ES-I3 (cell line): ENCODE data around the gene SPIN2B.
"Not testable (repeated sequence)": the region's sequence is repeated elsewhere in the genome, so short reads cannot be mapped to it uniquely, and the experiment has no call there.

Experiments used
- H3K36me3 ChIP-seq: 2 replicates; pipeline ENCODE4 v1.6.1; 2013; ENCODE audit warnings: mild to moderate bottlenecking, low read length, control low read depth, moderate library complexity; ENCODE audit not compliant: insufficient read depth
- H3K4me1 ChIP-seq: 2 replicates; pipeline ENCODE4 v1.6.1; 2013; ENCODE audit warnings: mild to moderate bottlenecking, control low read depth, low read length; ENCODE audit not compliant: insufficient read depth
- H3K9ac ChIP-seq: 2 replicates; pipeline ENCODE4 v1.6.1; 2013; ENCODE audit warnings: low read depth, mild to moderate bottlenecking, low read length, moderate library complexity
- H3K9me3 ChIP-seq: 2 replicates; pipeline ENCODE4 v1.6.1; 2013; ENCODE audit warnings: mild to moderate bottlenecking, low read length, moderate library complexity; ENCODE audit not compliant: control insufficient read depth, insufficient read depth

SPIN2B gene

GRCh38 chrX:57119416-57119815, 1.9 kb downstream of the SPIN2B start:
- Histone ChIP-seq H3K9ac (no peak overlapping the region), H3K36me3 (peaks cover 10% of the 10 kb centered on the region), H3K4me1 (no peaks in the 10 kb centered on the region), H3K9me3 (no peaks in the 10 kb centered on the region)

GRCh38 chrX:57117566-57117965, 3.8 kb downstream of the SPIN2B start:
- not testable (repeated sequence) for H3K9me3 ChIP-seq, H3K4me1 ChIP-seq
- H3K36me3 ChIP-seq: peaks cover 15% of the 10 kb centered on the region

DNA sequence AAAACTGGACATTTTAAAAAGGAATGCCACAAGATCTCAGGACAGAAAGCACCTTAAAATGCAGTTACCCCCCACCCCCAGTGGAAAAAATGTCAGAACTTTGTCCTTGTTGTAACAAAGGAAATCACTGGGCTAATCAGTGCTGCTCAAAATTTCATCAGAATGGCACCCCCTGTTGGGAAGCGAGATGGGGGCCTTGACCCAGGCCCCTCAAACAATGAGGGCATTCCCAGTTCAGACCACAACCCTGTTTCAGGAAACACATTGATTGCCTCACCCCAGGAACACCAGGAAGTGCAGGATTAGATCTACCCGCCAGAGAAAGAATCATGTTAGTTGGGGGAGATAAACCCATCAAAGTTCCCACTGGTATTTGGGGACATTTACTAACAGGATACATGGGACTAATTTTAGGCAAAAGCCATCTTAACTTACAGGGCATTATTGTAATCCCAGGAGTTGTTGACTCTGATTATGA, 16.4 kb downstream of the SPIN2B start:
- H3K36me3 ChIP-seq: peaks cover 2% of the 10 kb centered on the region; the same call in 1 of the 2 replicates
- no peaks in the 10 kb centered on the region for H3K4me1 ChIP-seq
- H3K9ac ChIP-seq: no peak overlapping the region
- H3K9me3 ChIP-seq: no peaks in the 10 kb centered on the region; the same call in 1 of the 2 replicates

More at GRCh38 chrX:57117566-57117965, 3.8 kb downstream of the SPIN2B start:
- H3K9ac ChIP-seq: not testable (repeated sequence)

- Histone ChIP-seq H3K9me3 (no peaks in the 10 kb centered on the region; the same call in none of the 2 replicates), H3K36me3 (peaks cover 2% of the 10 kb centered on the region; the same call in 1 of the 2 replicates), H3K9ac (no peak overlapping the region), H3K4me1 (no peaks in the 10 kb centered on the region)
Observed at GRCh38 chrX:57104406-57104805, 16.9 kb downstream of the SPIN2B start.

DNA sequence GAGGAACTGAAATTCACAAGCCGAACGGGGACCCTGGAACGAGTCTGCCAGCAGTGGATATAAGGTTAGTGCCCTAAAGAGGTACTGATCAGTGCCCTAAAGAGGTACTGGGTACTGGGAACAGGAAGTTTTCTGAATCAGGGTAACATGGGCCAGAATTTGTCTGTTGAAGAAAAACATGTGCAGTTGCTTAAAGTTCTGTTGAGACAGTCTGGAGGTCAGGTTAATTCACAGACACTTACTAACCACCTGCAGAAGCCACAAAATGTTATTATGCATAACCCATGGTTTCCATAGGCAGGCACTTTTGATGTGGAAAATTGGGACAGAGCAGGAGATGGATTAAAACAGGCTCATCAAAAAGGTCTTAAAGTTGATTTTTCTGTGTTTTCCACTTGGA, 17.9 kb downstream of the SPIN2B start:
- H3K9me3 ChIP-seq: no peaks in the 10 kb centered on the region; the same call in none of the 2 replicates
- no peaks in the 10 kb centered on the region for H3K4me1 ChIP-seq
- H3K36me3 ChIP-seq: no peaks in the 10 kb centered on the region; the same call in 1 of the 2 replicates
- no peak overlapping the region for H3K9ac ChIP-seq

DNA sequence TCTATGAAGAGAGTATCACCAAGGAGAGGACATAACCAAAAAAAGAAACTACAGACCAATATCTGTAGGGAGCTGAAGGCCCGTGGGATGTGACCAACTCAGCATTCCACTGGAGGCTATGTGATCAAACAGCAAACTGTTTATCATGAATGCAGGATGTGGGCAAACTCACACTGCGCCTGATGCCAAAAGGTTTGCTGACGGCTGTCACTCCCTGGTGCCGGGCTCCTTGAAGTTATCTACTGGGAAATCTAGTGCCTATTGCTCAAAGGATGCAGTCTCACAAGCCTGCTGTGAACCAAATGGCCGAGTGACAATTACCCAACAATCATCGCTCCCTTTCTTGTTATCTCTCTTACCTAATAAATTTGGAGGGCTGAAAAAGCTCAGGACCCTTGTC, 18.4 kb downstream of the SPIN2B start:
- H3K36me3 ChIP-seq, H3K4me1 ChIP-seq, H3K9me3 ChIP-seq, H3K9ac ChIP-seq: not testable (repeated sequence)

GRCh38 chrX:57083143-57083542, 38.2 kb downstream of the SPIN2B start:
- H3K4me1 ChIP-seq: no peaks in the 10 kb centered on the region
- no peak overlapping the region for H3K9ac ChIP-seq
- no peaks in the 10 kb centered on the region for H3K36me3 ChIP-seq
- H3K9me3 ChIP-seq: peaks cover 2% of the 10 kb centered on the region

- Histone ChIP-seq H3K9me3 (no peaks in the 10 kb centered on the region), H3K36me3 (no peaks in the 10 kb centered on the region), H3K9ac (no peak overlapping the region), H3K4me1 (no peaks in the 10 kb centered on the region)
Observed at GRCh38 chrX:57074458-57074857, 46.9 kb downstream of the SPIN2B start.

DNA sequence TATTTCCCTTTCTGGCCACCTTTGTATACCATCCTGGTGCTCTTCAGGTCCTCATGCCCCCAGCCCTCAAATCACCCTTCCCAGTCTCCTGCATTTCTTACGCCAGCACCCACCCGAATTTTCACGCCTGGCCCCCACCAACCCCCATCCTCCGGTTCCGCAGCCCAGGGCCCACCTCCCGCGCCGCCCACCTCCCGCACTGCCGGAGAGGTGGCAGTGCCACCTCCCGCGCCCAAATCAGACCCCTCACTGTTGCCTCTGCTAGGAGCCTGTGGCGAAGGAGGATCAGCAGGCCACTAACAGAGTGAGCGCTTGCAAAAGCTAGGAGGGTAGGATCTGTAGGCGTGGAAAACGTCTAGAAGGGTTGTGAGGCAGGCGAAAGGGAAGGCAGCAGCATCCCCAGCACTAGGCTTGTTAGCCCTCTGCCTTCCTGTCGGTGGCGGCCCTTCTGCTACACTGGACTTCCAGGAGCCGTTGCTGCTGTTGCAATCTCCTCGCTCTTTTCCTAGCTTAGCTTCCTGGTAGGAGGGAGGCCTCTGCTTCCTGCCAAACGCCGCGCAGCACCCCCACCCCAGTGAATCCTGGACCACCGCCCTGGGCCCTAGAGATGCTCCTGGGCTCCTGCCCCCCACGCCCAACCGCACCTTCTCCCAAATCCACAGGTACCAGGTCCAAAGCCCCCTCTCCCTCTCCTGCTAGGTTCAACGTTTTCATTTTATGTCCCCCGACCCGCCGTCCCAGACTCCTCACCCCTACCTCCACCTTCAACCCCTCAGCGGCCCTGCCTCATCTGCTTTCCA, 51.0 kb downstream of the SPIN2B start:
- Histone ChIP-seq H3K9me3 (no peaks in the 10 kb centered on the region), H3K4me1 (no peaks in the 10 kb centered on the region), H3K9ac (no peak overlapping the region), H3K36me3 (no peaks in the 10 kb centered on the region)
